G401.6 (cell line): Measurements from ENCODE around the gene FYB1.
A peak's percentile ranks its signal among the peaks of the same experiment; 100 is the strongest.

Source experiments
- FAIRE-seq: peaks from 2 replicates; lab custom pipeline; 2012; peaks lifted over from hg19 to GRCh38; lab: Jason Lieb, UNC

FYB1 gene

DNA sequence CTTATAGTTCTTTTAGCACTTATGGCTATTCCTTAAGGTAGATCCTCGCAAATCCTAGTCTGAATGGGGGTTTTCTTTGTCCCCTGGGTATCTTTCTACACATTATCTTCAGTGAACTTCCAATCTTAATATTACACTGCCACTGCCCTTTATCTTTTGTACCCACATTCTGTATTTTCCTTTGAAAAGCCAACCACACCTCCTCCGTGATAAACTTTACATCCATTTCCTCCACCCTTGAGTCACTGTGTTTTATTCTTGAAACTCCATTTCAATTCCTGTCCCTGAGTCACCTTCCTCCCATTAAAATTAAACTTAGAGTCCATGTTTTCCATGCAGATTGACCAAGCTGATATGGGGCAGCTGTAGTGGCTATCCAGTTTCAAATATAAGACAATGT, 102.0 kb downstream of the FYB1 start:
- FAIRE-seq = no peak

GRCh38 chr5:39116344-39117170, 102.8 kb downstream of the FYB1 start:
- no peak for FAIRE-seq

DNA sequence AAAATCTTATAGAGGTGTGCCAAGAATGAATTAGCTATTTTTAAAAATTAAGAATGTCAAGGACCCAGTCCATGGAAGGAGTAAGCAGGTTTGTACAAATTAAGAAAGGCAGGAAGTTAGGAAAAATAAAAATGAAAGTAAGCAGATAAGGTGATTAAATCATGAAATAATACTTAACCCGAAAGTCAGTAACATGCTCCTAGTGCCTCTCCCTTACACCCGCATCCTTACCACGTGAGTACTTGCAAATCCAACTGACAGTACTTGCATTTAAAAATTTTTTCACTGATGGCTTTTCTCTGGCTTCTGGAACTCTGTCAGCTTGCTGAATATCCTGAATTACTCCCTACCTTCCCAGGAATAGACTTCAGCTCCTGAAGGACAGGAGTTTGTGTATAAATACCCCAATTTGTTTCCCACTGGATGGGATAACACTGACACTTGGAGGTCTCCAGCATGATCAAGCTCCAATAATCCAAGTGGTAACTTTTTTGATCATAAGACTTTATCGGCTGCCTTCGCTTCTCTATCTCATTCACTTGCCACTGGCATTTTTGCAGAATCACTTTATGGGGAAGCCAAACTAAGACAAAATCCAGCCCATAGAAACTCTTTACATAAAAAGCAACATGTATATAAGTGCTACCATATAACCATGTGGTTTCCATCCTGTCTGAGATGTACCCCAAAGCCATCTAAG, 103.6 kb downstream of the FYB1 start:
- no peak for FAIRE-seq

- no peak for FAIRE-seq
These were observed 105.2 kb downstream of the FYB1 start for GRCh38 chr5:39114155-39114554.

DNA sequence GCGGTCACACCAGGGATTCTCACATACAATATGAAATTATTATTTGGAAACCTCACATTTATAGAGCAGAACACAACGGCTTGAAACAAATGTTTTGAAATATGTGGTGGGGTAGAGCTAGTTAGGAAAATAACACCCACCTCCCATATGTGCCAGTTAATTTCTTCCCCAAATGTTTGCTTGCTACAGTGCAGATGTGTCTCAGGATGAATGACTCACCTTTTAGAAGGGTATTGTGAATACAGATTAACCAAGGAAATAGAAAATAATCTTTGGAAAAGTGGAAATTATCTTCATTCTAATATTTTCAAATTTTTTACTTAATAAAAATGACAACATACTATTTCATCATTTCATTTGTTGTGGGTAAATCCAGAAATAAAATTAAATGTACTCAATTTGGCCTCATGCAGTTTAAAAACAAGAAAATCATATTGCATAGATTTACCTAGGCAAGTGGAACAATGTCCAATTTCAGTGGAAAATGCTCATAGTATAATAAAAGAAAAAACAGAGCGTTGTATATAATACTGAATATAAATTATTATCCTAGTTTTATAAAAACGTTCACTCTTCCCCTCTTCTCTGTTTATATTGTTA, 105.9 kb downstream of the FYB1 start:
- peak; percentile 21 for FAIRE-seq

DNA sequence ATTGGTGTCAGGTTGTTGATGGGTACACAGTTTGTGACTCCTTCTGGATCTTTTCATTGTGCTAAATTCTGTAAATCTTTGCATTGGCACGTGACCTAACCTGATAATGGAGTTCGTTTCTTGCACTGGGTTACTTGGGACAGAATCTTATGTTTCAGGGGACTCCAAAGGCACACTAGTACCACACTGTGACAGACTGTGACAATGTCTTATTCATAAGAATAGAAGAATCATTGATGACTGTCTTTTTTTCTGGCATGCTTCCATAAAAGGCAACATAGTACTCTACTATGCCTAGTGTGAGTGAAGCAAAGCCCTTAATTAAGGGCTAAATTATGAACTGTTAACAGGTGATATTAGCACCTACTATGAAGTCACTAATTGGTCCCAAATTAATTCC, 109.8 kb downstream of the FYB1 start:
- no peak for FAIRE-seq

DNA sequence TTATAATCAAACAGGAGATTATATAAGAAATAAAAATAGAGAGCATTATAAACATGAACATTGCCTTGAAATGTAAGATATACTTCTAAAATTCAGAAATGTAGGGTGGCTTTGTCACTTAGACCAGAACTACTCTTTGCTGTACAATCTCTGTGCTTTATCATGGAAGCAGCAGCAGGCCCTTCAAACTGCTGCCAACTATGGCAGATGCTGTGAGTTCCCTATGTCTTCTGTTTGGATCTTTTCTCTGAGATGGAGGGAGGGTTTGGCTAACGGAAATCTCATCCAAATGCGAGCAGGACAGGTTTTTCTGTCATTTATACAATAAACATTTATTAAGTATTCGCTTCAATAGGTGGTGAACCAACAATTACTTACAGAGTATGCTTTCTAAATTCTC, 110.4 kb downstream of the FYB1 start:
- FAIRE-seq = no peak

DNA sequence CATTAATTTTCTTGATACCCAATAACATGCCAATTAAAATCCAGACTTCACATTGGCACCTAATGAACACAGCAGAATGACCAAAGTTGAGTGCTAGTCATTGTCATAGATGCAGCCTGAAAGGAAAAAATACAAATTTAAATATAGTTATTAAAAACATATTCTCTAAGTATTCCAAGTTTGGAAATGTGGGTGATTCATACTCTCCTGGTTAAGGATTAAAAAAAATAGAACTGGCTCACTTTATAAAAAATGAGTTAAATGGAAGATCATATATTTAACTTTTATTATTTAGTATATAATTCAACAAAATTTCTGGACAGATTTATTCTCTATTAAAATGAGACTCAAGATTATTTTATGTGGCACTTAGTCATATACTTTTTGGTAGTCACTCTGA, 112.0 kb downstream of the FYB1 start:
- FAIRE-seq = peak; percentile 6

GRCh38 chr5:39106322-39106721, 113.0 kb downstream of the FYB1 start:
- peak; percentile 85 for FAIRE-seq

GRCh38 chr5:39104221-39104620, 115.1 kb downstream of the FYB1 start:
- FAIRE-seq = no peak

GRCh38 chr5:39102684-39103155, 116.6 kb downstream of the FYB1 start:
- FAIRE-seq = no peak

- no peak for FAIRE-seq
These were observed 118.4 kb downstream of the FYB1 start for GRCh38 chr5:39100851-39101396.

DNA sequence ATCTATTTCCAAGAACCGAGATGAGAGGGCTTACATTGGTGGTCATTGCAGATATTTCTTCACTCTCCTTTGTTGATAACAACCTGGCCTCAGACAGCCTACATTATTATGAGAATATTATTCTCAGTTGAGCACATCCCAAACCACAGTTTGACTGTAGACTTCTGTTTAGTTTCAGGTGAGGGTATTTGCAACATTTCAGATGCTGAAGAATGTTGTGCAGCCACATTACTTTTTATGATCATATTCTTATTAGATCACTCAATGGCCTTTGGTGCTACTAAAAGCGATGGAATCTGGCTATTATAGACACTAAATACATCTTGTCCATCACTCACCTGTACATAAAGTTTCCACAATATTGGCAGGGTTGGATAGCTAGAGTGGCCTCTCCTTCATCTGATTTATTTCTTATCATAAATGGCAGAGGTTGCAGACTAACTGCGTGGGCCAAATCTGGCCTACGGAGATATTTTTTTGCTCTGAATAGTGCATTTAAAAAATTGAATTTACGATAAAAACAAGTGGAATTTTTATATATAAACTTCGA, 119.0 kb downstream of the FYB1 start:
- no peak for FAIRE-seq

- FAIRE-seq = no peak
These were observed 119.5 kb downstream of the FYB1 start for GRCh38 chr5:39099831-39100230.

- no peak for FAIRE-seq
These were observed 126.0 kb downstream of the FYB1 start for GRCh38 chr5:39093352-39093751.

DNA sequence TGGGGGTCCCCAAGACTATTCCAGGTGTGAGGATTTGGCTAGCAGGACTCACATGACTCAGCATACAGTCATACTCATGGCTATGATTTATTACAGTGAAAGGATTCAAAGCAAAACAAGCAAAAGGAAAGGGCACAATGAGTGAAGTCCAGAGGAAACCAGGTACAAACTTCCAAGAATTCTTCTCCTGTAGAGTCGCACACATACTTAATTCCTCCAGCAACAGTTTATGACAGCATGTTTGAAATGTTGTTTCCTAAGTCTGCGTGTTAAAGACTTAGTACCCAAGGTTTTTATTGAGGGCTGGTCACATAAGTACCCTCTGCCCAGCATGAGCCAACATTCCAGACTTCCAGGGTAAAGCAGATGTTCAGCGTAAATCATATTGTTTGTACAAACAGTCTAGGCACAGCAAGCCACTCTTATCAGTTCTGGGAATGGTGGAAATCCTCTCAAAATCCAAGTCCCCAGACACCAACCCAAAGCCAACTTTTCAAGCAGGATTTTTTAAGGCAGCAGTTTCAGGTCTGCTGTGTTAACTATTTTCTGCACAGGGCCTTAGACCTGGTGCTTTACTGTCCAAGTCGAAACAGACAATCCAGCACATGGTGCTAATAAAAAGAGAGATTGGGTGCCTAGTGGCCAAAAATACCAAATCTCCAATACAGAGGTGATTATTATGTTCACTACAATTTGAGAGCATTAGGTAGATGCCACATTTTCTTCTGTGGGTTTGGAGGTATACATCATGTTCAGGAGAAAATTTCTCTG, 126.6 kb downstream of the FYB1 start:
- no peak for FAIRE-seq

DNA sequence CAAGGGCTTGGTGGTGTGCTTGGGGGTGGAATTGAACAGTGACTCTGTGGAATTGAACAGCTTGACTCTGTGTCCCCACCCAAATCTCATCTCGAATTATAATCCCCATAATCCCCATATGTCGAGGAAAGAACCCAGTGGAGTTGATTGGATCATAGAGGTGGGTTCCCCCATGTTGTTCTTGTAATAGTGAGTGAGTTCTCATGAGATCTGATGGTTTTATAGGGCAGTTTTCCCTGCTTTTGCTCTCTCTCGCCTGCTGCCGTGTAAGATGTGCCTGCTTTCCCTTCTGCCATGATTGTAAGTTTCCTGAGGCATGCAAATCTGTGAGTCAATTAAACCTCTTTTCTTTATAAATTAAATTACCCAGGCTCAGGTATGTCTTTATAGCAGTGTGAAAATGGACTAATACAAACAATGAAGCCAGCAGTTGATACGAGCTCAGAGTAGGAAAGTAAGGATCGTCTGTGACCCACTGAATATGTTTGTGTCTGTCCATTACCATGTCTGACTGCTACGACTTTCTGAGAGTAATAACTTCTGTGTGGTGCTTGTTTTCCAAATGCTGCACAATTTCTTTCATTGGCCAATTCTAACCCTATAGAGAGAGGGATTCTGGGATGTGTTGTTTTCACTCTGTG, 127.3 kb downstream of the FYB1 start:
- FAIRE-seq = no peak

- no peak for FAIRE-seq
These were observed 135.4 kb downstream of the FYB1 start for GRCh38 chr5:39083968-39084367.

- no peak for FAIRE-seq
These were observed 136.4 kb downstream of the FYB1 start for GRCh38 chr5:39082995-39083394.

GRCh38 chr5:39080597-39081204, 138.7 kb downstream of the FYB1 start:
- FAIRE-seq = peak; percentile 87

DNA sequence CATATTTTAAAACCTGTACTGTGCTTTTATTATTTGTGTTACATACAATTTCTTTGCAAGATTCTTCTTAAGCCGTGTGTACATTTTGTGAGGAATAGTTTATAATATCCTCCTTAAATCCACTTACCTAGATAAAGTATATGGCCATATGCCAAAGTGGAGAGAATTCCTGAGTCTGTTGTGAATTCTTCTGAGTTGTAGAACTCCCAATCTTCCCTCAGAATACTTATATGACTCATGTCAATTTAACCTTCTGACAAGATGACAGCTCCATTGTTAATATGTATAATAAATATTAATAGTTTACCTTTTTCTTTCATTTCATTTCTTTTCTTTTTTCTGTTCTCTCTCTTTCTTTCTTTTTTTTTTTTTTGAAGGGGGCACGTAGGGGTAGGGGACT, 139.2 kb downstream of the FYB1 start:
- FAIRE-seq = no peak
